B cell (primary cell): ENCODE data around the gene GDPD4. TPM values are rescaled to one million over a fixed set of nuclear protein-coding genes. Genes with fewer than 3 reads are reported as not detected.

Experiments used
- ATAC-seq: fragments of 200-7000 bp; cut with Tn5 transposase; one replicate; pipeline ENCODE4 v1.10.0; 2021; ENCODE audit warnings: low read depth, mild to moderate bottlenecking, moderate number of reproducible peaks, moderate library complexity
- CTCF ChIA-PET: fragments of 350-600 bp; sonication (Branson Sonifier 250); formaldehyde crosslinking; loops from one replicate; lab custom pipeline; 2021; ENCODE audit warnings: antibody characterized with exemption, inconsistent platforms; lab: Charles Lee
- POLR2A ChIA-PET: fragments of 350-600 bp; sonication (Branson Sonifier 250); formaldehyde crosslinking; loops from one replicate; lab custom pipeline; 2021; ENCODE audit warnings: antibody characterized with exemption; lab: Charles Lee
- DNase-seq: peaks from one replicate; pipeline ENCODE4 v3.0.0; 2013
- H2AFZ ChIP-seq: 2 replicates; pipeline ENCODE4 v1.6.1; 2012; ENCODE audit warnings: mild to moderate bottlenecking, low read depth, low read length; ENCODE audit not compliant: insufficient read depth, poor library complexity, severe bottlenecking
- H3K27ac ChIP-seq, 2 donors: 1 replicate in 1 of 2; 2 replicates in 1 of 2; pipeline ENCODE4 v1.5.1; 2012 to 2013; ENCODE audit warnings: low read length in 2 of 2, mild to moderate bottlenecking in 2 of 2, moderate library complexity in 1 of 2
- H3K27me3 ChIP-seq, 4 experiments: fragments of 200-600 bp in 1 of 4; sonication (generic) in 1 of 4; replicated peaks in 1 of 4; 1 replicate in 2 of 4; 2 replicates in 2 of 4; pipeline versions ENCODE4 v1.6.1 to v1.7.0; 2013 to 2016; ENCODE audit warnings: low read length in 3 of 4, mild to moderate bottlenecking in 2 of 4, mixed read lengths in 1 of 4, moderate library complexity in 1 of 4; ENCODE audit not compliant: insufficient read depth in 4 of 4, control insufficient read depth in 3 of 4; ENCODE audit errors: control extremely low read depth in 1 of 4
- H3K36me3 ChIP-seq, 2 experiments: replicated peaks in 1 of 2; 1 replicate in 1 of 2; 2 replicates in 1 of 2; pipeline versions ENCODE4 v1.6.1 to v1.7.1; 2013; ENCODE audit warnings: low read length in 1 of 2; ENCODE audit not compliant: insufficient read depth in 2 of 2, control insufficient read depth in 1 of 2; ENCODE audit errors: control extremely low read depth in 1 of 2, extremely low read depth in 1 of 2
- H3K4me1 ChIP-seq, 2 donors: fragments of 200-600 bp in 1 of 2; sonication (generic) in 1 of 2; 1 replicate in 1 of 2; 2 replicates in 1 of 2; pipeline versions ENCODE4 v1.5.1 to v1.6.1; 2013 to 2017; ENCODE audit warnings: low read length in 2 of 2; ENCODE audit not compliant: control insufficient read depth in 2 of 2, insufficient read depth in 2 of 2
- H3K4me2 ChIP-seq: replicated peaks from 2 replicates; pipeline ENCODE3; 2012; ENCODE audit warnings: mild to moderate bottlenecking, low read depth, low read length; ENCODE audit not compliant: poor library complexity, severe bottlenecking
- H3K4me3 ChIP-seq, 5 experiments: fragments of 200-600 bp in 1 of 5; sonication (generic) in 1 of 5; 1 replicate in 3 of 5; 2 replicates in 2 of 5; pipeline versions ENCODE4 v1.5.1 to v1.7.0; 2011 to 2016; ENCODE audit warnings: low read length in 4 of 5, mild to moderate bottlenecking in 4 of 5, low read depth in 2 of 5, control low read depth in 1 of 5, moderate library complexity in 1 of 5; ENCODE audit not compliant: insufficient read depth in 1 of 5; ENCODE audit errors: control extremely low read depth in 1 of 5, extremely low read depth in 1 of 5
- H3K79me2 ChIP-seq: fragments of 200-600 bp; sonication (generic); one replicate; pipeline ENCODE4 v1.6.0; 2016; ENCODE audit warnings: low read length; ENCODE audit not compliant: control insufficient read depth, insufficient read depth
- H3K9ac ChIP-seq: fragments of 200-600 bp; sonication (generic); 2 replicates; pipeline ENCODE4 v1.6.1; 2017; ENCODE audit warnings: mild to moderate bottlenecking, low read length, moderate library complexity
- H3K9me3 ChIP-seq, 3 donors: one replicate each; pipeline versions ENCODE4 v1.6.1 to v1.7.1; 2013; ENCODE audit warnings: low read length in 2 of 3; ENCODE audit not compliant: control insufficient read depth in 2 of 3, insufficient read depth in 1 of 3; ENCODE audit errors: control extremely low read depth in 1 of 3
- H4K20me1 ChIP-seq: 2 replicates; pipeline ENCODE4 v1.6.0; 2012; ENCODE audit warnings: mild to moderate bottlenecking, low read length; ENCODE audit not compliant: insufficient read depth, control insufficient read depth, poor library complexity, severe bottlenecking
- H3K27ac Mint-ChIP-seq: one replicate; pipeline ENCODE4 v1.8.0; 2021; ENCODE audit warnings: mixed read lengths
- H3K27me3 Mint-ChIP-seq: one replicate; pipeline ENCODE4 v1.8.0; 2021; ENCODE audit warnings: mixed read lengths
- H3K4me1 Mint-ChIP-seq: one replicate; pipeline ENCODE4 v1.8.0; 2021; ENCODE audit warnings: mixed read lengths
- H3K4me3 Mint-ChIP-seq: one replicate; pipeline ENCODE4 v1.8.0; 2021; ENCODE audit warnings: mixed read lengths
- H3K9me3 Mint-ChIP-seq: one replicate; pipeline ENCODE4 v1.8.0; 2022; ENCODE audit warnings: mixed read lengths; ENCODE audit not compliant: insufficient read depth
- EZH2 ChIP-seq: IDR thresholded peaks from 2 replicates; pipeline ENCODE4 v1.6.1; 2012; ENCODE audit warnings: borderline replicate concordance, low read depth, mild to moderate bottlenecking, moderate library complexity, low read length; ENCODE audit not compliant: insufficient read depth, poor library complexity, severe bottlenecking
- WGBS: methylation state at CpG from one replicate; pipeline ENCODE4 v1.1.5; 2013; ENCODE audit warnings: missing lambda C conversion rate; ENCODE audit not compliant: insufficient coverage; 5-methylcytosine and 5-hydroxymethylcytosine counted together
- intact Hi-C: fragments of 100-400 bp; cut with micrococcal nuclease; formaldehyde crosslinking; loops from one replicate; pipeline ENCODE4 v1.10.0; 2022
- polyA plus RNA-seq: library from polyadenylated mRNA; depleted of rRNA; stranded (reverse); fragments of >200 nt; gene quantifications from 2 replicates; pipeline ENCODE4 v1.2.3, GENCODE V29; 2012
- total RNA-seq, 2 donors: library from RNA; stranded (reverse); fragments of 120-200 nt in 1 of 2; gene quantifications; 1 replicate in 1 of 2; 2 replicates in 1 of 2; pipeline versions ENCODE4 v1.2.3 to v1.2.4, GENCODE V29; 2013 to 2022
- TF ChIP-seq, protein P1 (sequence below): fragments of 200-600 bp; IDR thresholded peaks from one replicate; pipeline ENCODE4 v1.8.0; 2022; ENCODE audit warnings: antibody characterized with exemption, mild to moderate bottlenecking

The GDPD4 gene
- total and polyA plus RNA-seq, 2 donors (not counting 1 experiment from before 2014, with no cell fraction given), result not detected

DNA sequence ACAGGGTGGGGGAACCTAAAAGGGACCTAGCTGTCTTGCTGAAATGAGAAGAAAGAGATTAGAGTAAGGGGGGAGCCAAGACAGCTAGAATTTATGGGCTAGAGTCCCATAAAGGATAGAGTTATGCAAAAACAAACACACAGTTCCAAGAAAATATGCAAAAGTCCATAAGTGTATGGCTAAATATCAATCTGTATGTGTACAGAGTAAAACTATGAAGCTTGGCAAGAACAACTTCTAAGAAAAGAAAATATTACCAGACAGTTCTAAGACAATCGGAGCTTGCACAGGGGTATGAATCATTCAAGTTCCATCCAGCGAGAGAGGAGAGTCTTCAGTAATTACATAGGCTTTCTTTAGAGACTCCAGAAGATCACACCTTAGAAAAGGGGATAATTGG is 41.8 kb downstream of the GDPD4 start:
- H3K4me1 ChIP-seq, result no peaks in the 10 kb centered on the region
- 100% methylated on average over 1 of the region's 2 CpGs for WGBS
- H3K27me3 ChIP-seq, result peaks cover 0 to 4% (median 0%) of the 10 kb centered on the region in 4 experiments
- Mint-ChIP-seq H3K27ac (no peak overlapping the region), H3K27me3 (peaks cover 32% of the 10 kb centered on the region), H3K9me3 (peaks cover 5% of the 10 kb centered on the region), H3K4me3 (no peak overlapping the region), H3K4me1 (no peaks in the 10 kb centered on the region)
- no peaks in the 10 kb centered on the region for H3K79me2 ChIP-seq
- H3K9me3 ChIP-seq, result peaks cover 0 to 14% (median 11%) of the 10 kb centered on the region in 3 donors
- H3K27ac ChIP-seq, result no peak overlapping the region
- DNase-seq, result no peak
- no peak for ATAC-seq
- H3K4me3 ChIP-seq, result no peak overlapping the region
- ChIA-PET POLR2A (no interaction called here), CTCF (interaction anchor here (0.6 kb wide), 1 partner anchor 21 kb away, joined by 3 read pairs; no protein-coding TSS in a partner anchor)
- TF ChIP-seq, protein P1, sequence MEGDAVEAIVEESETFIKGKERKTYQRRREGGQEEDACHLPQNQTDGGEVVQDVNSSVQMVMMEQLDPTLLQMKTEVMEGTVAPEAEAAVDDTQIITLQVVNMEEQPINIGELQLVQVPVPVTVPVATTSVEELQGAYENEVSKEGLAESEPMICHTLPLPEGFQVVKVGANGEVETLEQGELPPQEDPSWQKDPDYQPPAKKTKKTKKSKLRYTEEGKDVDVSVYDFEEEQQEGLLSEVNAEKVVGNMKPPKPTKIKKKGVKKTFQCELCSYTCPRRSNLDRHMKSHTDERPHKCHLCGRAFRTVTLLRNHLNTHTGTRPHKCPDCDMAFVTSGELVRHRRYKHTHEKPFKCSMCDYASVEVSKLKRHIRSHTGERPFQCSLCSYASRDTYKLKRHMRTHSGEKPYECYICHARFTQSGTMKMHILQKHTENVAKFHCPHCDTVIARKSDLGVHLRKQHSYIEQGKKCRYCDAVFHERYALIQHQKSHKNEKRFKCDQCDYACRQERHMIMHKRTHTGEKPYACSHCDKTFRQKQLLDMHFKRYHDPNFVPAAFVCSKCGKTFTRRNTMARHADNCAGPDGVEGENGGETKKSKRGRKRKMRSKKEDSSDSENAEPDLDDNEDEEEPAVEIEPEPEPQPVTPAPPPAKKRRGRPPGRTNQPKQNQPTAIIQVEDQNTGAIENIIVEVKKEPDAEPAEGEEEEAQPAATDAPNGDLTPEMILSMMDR, result no peak
- TF ChIP-seq EZH2, result no peak
- no peak overlapping the region for H2AFZ ChIP-seq
- H3K9ac ChIP-seq, result no peak overlapping the region
- no peaks in the 10 kb centered on the region for H4K20me1 ChIP-seq
- intact Hi-C loops, result no loop called here
- no peaks in the 10 kb centered on the region for H3K36me3 ChIP-seq
- no peak overlapping the region for H3K4me2 ChIP-seq

GRCh38 chr11:77253690-77254089 is 47.8 kb downstream of the GDPD4 start:
- no peak overlapping the region for H2AFZ ChIP-seq

More at GRCh38 chr11:77253690-77254089, 47.8 kb downstream of the GDPD4 start:
- no peak overlapping the region for H3K4me3 ChIP-seq
- H3K36me3 ChIP-seq, result no peaks in the 10 kb centered on the region
- Mint-ChIP-seq H3K27me3 (peaks cover 21% of the 10 kb centered on the region), H3K4me1 (no peaks in the 10 kb centered on the region), H3K9me3 (peaks cover 11% of the 10 kb centered on the region), H3K27ac (no peak overlapping the region), H3K4me3 (no peak overlapping the region)
- 50% methylated on average over 1 of the region's 1 CpG for WGBS
- POLR2A ChIA-PET, result no interaction called here
- H3K27me3 ChIP-seq, result no peaks in the 10 kb centered on the region
- CTCF ChIA-PET, result no interaction called here
- DNase-seq, result no peak
- no peak overlapping the region for H3K9ac ChIP-seq
- no peaks in the 10 kb centered on the region for H3K79me2 ChIP-seq
- no peak overlapping the region for H3K4me2 ChIP-seq
- TF ChIP-seq, protein P1, result no peak
- no peak for TF ChIP-seq EZH2
- intact Hi-C loops, result no loop called here
- no peaks in the 10 kb centered on the region for H4K20me1 ChIP-seq
- no peaks in the 10 kb centered on the region for H3K4me1 ChIP-seq
- no peak for ATAC-seq
- peaks cover 0 to 15% (median 2%) of the 10 kb centered on the region in 3 donors for H3K9me3 ChIP-seq
- H3K27ac ChIP-seq, result no peak overlapping the region
